Measurements from ENCODE around the gene CDCP1.
"Not testable (repeated sequence)": the region's sequence is repeated elsewhere in the genome, so short reads cannot be mapped to it uniquely, and the experiment has no call there.

Gene CDCP1

DNA sequence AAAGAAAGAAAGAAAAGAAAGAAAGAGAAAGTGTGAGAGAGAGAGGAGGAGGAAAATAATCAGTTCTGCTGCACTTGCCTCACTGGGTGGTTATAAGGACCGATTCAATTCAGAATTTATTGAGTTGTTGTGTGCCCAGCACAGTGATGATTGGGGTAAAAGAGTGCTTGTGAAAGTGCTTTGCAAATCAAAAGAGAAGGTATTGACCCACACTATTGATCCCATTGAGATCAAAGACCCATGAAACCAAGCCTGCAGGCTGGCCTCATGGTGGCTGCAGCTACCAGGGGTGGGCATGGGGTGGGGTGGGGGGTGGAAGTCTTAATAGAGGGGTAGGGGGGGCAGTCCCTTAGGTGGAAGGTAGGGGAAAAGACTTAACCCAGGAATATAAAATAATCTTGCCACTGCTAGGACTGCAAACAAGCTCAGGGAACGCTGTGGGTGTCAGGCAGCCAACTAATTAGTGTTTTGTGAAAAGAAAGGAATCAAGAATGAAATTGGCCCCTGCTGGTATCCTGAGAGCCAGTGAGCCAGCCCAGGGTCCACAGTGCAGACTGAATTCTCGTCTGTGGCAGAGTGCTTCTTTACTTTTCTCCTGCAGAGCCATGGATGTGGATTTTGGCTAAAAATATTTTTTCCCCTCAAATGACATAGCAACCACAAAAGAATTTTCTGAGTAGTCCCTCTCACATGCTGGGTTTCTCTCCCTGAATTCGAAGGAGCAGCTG lies 85.8 kb downstream of the CDCP1 start:
- no peak overlapping the region for H3K9ac ChIP-seq (ENCODE audit: low read depth, low read length)
- peaks cover 50% of the 10 kb centered on the region for H3K27me3 ChIP-seq (ENCODE audit: insufficient read depth, low read length)
- WGBS, result 14% methylated on average over 4 of the region's 4 CpGs
- H3K4me3 ChIP-seq (ENCODE audit: low read length), result no peak overlapping the region
- H3K4me1 ChIP-seq (ENCODE audit: insufficient read depth, low read length), result peaks cover 16% of the 10 kb centered on the region
- H3K9me3 ChIP-seq (ENCODE audit: insufficient read depth, low read depth, low read length), result no peaks in the 10 kb centered on the region
- no peak overlapping the region for H3K27ac ChIP-seq (ENCODE audit: low read depth, low read length)
- no peaks in the 10 kb centered on the region for H3K36me3 ChIP-seq (ENCODE audit: insufficient read depth, low read length)

DNA sequence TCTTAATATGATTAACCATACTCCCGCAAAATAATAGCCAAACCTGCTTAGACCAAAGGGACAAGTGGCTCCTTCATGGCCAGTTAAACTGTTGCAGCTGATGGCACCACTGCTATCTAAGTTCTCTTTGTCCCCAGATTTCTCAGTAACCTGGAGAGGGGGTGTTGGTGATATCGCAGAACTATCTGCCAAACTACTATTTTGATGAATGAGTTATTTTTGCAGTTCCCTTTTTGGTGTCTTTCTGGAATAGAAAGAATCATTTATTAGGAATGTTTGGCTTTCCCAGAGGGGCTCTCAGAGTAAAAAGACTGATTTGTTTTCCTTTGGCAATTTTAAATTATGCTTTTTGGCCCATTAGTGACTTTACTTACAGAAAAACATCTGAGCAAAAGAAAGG lies 87.0 kb downstream of the CDCP1 start:
- Histone ChIP-seq H3K27ac (ENCODE audit: low read depth, low read length) (no peak overlapping the region), H3K4me1 (ENCODE audit: insufficient read depth, low read length) (peaks cover 22% of the 10 kb centered on the region), H3K27me3 (ENCODE audit: insufficient read depth, low read length) (peaks cover 58% of the 10 kb centered on the region)

DNA sequence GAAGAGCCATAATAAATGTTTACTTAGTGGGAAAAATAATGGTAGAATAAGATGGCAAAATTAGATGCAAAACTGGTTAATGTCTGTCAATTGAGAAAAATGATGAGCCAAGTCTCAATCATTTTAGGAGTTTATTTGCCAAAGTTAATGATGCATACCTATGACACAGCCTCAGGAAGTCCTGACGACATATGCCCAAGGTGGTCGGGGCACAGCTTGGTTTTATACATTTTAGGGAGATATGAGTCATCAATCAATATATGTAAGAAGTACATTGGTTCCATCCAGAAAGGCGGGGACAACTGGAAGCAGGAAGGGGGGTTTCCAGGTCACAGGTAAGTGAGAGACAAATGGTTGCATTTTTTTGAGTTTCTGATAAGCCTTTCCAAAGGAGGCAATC lies 88.6 kb downstream of the CDCP1 start:
- WGBS, result 87% methylated on average over 3 of the region's 3 CpGs
- Histone ChIP-seq H3K9ac (ENCODE audit: low read depth, low read length) (no peak overlapping the region), H3K9me3 (ENCODE audit: insufficient read depth, low read depth, low read length) (no peaks in the 10 kb centered on the region), H3K36me3 (ENCODE audit: insufficient read depth, low read length) (no peaks in the 10 kb centered on the region), H3K27me3 (ENCODE audit: insufficient read depth, low read length) (peaks cover 58% of the 10 kb centered on the region), H3K4me3 (ENCODE audit: low read length) (no peak overlapping the region), H3K27ac (ENCODE audit: low read depth, low read length) (no peak overlapping the region), H3K4me1 (ENCODE audit: insufficient read depth, low read length) (peaks cover 22% of the 10 kb centered on the region)

More for the DNA sequence above, 87.0 kb downstream of the CDCP1 start:
- WGBS, result 94% methylated on average over 2 of the region's 2 CpGs
- no peak overlapping the region for H3K4me3 ChIP-seq (ENCODE audit: low read length)
- H3K36me3 ChIP-seq (ENCODE audit: insufficient read depth, low read length), result no peaks in the 10 kb centered on the region
- H3K9me3 ChIP-seq (ENCODE audit: insufficient read depth, low read depth, low read length), result no peaks in the 10 kb centered on the region
- H3K9ac ChIP-seq (ENCODE audit: low read depth, low read length), result no peak overlapping the region

DNA sequence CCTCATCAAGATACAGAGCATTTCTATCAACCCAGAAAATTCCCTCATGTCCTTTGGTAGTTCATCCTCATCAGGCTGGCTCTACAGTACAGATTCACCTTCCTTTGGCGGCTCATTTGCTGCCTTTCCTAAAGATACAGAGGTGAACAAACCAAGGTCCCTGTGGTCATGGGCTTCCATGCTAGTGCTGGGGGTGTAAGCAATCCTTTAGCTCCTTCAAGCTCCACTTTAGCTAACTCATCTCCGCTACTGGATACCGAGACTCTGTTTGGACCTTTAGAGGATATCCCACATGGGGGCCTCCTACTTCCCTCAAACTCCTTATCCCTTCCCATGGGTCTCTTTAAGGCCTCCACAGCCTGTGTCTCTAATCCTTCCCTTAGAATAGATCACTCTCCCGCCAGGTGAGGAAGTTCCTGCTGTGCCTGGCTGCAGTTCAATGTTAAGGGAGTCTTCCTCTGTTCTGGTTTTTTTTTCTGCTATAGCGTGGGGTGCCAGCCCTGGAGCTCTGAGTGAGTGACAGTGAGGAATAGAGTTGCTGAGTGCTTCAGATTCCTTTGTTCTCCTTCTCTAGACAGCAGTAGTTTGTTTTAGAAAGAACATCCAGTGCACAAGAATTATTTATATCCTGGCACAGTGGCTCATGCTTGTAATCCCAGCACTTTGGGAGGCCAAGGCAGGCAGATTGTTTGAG lies 89.4 kb downstream of the CDCP1 start:
- H3K9me3 ChIP-seq (ENCODE audit: insufficient read depth, low read depth, low read length), result no peaks in the 10 kb centered on the region
- H3K9ac ChIP-seq (ENCODE audit: low read depth, low read length), result no peak overlapping the region
- no peaks in the 10 kb centered on the region for H3K36me3 ChIP-seq (ENCODE audit: insufficient read depth, low read length)
- H3K27ac ChIP-seq (ENCODE audit: low read depth, low read length), result no peak overlapping the region
- peaks cover 58% of the 10 kb centered on the region for H3K27me3 ChIP-seq (ENCODE audit: insufficient read depth, low read length)
- WGBS, result 27% methylated on average over 5 of the region's 5 CpGs
- H3K4me1 ChIP-seq (ENCODE audit: insufficient read depth, low read length), result peaks cover 22% of the 10 kb centered on the region
- H3K4me3 ChIP-seq (ENCODE audit: low read length), result no peak overlapping the region

DNA sequence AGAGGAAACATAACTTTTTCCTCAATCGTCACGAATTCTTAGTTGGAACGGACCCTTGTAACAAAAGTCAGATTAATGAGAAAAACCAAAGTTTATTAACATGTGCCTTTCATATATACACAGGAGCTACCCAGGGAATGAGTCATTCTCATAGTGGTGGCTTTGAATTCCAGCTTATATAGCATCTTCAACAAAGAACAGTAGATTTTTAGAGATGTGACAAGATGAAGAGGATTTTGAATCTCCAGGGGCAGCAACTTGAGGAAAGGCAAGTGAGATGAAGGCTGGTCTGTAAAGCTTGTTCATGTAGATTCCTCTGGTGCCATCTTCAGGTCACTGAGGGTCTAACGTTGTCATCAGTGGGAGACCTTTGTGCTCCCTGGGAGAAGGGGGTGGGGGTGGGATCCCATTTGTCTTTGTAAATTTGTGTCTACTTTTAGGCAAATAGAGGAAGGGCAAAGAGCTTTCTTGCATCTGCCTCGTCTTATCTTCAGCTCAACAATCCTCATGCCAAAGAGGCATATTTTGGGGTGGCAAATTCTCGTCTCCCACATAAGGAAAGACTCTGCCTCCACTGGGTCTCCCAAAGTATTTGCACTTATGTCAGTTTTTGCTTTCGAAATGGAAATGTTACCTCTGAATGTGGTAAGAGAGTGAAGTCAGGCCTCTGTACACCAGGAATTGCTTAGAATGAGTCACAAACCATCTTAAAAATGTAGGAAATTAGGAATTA lies 90.6 kb downstream of the CDCP1 start:
- Histone ChIP-seq H3K4me1 (ENCODE audit: insufficient read depth, low read length) (peaks cover 17% of the 10 kb centered on the region), H3K9ac (ENCODE audit: low read depth, low read length) (no peak overlapping the region), H3K27me3 (ENCODE audit: insufficient read depth, low read length) (peaks cover 47% of the 10 kb centered on the region), H3K36me3 (ENCODE audit: insufficient read depth, low read length) (no peaks in the 10 kb centered on the region), H3K9me3 (ENCODE audit: insufficient read depth, low read depth, low read length) (no peaks in the 10 kb centered on the region), H3K4me3 (ENCODE audit: low read length) (no peak overlapping the region), H3K27ac (ENCODE audit: low read depth, low read length) (no peak overlapping the region)
- 58% methylated on average over 6 of the region's 7 CpGs for WGBS

DNA sequence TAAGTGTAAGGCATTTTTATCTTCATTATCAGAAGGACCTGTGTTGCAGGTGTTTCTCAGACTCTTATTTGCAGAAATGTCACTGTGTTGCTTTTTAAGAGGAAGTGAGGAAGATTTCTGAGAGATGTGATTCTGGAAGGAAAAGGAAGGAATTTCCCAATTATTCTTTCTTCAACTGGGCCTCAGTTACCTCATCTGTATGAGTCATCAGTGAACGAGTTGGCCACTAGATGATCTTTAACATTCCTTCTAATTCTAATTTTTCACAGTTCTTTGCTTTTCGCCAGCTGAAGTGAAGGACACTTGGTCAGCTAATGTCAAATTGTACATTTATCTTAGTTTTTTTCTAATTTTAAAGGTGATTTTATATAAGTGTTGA lies 91.2 kb downstream of the CDCP1 start:
- peaks cover 47% of the 10 kb centered on the region for H3K27me3 ChIP-seq (ENCODE audit: insufficient read depth, low read length)
- no peaks in the 10 kb centered on the region for H3K9me3 ChIP-seq (ENCODE audit: insufficient read depth, low read depth, low read length)
- H3K4me3 ChIP-seq (ENCODE audit: low read length), result no peak overlapping the region
- no peak overlapping the region for H3K27ac ChIP-seq (ENCODE audit: low read depth, low read length)
- peaks cover 14% of the 10 kb centered on the region for H3K4me1 ChIP-seq (ENCODE audit: insufficient read depth, low read length)
- H3K36me3 ChIP-seq (ENCODE audit: insufficient read depth, low read length), result no peaks in the 10 kb centered on the region
- no peak overlapping the region for H3K9ac ChIP-seq (ENCODE audit: low read depth, low read length)
- WGBS, result 44% methylated on average over 1 of the region's 2 CpGs

DNA sequence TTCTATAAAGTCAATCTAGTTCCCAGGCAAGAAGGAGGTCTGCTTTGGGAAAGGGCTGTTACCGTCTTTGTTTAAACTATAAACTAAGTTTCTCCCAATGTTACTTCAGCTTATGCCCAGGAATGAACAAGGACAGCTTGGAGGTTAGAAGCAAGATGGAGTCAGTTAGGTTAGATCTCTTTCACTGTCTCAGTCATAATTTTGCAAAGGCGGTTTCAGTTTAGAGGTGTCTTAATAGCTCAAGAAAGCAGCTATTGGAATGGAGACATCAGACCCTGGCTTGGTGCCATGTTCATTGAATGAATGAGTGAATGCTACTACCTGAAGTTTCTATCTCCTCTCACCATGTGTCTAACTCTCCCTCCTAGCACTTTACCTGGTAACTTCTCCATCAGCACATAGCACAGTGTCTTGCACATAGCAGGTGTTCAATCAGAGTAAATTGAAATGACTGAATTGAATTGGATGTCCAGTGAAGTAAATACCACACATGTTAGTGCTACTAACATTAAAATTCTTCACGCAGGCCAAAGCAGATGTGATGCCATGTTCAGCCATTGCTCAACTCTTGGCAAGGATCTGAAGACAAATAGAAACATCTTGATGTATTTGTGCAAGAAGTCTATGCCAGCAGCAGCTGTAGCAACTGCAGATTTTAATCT lies 91.9 kb downstream of the CDCP1 start:
- no peak overlapping the region for H3K9ac ChIP-seq (ENCODE audit: low read depth, low read length)
- 91% methylated on average over 3 of the region's 3 CpGs for WGBS
- H3K27ac ChIP-seq (ENCODE audit: low read depth, low read length), result no peak overlapping the region

DNA sequence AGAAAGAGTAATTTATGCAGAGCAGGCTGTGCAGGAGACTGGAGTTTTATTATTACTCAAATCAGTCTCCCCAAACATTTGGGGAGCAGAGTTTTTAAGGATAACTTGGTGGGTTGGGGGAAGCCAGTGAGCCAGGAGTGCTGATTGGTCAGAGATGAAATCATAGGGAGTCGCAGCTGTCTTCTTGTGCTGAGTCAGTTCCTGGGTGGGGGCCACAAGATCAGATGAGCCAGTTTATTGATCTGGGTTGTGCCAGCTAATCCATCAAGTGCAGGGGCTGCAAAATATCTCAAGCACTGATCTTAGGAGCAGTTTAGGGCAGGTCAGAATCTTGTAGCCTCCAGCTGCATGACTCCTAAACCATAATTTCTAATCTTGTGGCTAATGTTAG lies 92.4 kb downstream of the CDCP1 start:
- H3K4me3 ChIP-seq (ENCODE audit: low read length); H3K9ac ChIP-seq (ENCODE audit: low read depth, low read length); H3K27ac ChIP-seq (ENCODE audit: low read depth, low read length); H3K9me3 ChIP-seq (ENCODE audit: insufficient read depth, low read depth, low read length); H3K36me3 ChIP-seq (ENCODE audit: insufficient read depth, low read length): not testable (repeated sequence)
- H3K4me1 ChIP-seq (ENCODE audit: insufficient read depth, low read length), result peaks cover 10% of the 10 kb centered on the region; the same call in 1 of the 2 replicates
- peaks cover 43% of the 10 kb centered on the region for H3K27me3 ChIP-seq (ENCODE audit: insufficient read depth, low read length)
- 89% methylated on average over 1 of the region's 1 CpG for WGBS

More for the DNA sequence above, 91.9 kb downstream of the CDCP1 start:
- Histone ChIP-seq H3K36me3 (ENCODE audit: insufficient read depth, low read length) (no peaks in the 10 kb centered on the region), H3K27me3 (ENCODE audit: insufficient read depth, low read length) (peaks cover 46% of the 10 kb centered on the region), H3K4me1 (ENCODE audit: insufficient read depth, low read length) (peaks cover 10% of the 10 kb centered on the region; the same call in 1 of the 2 replicates), H3K4me3 (ENCODE audit: low read length) (no peak overlapping the region), H3K9me3 (ENCODE audit: insufficient read depth, low read depth, low read length) (no peaks in the 10 kb centered on the region)

DNA sequence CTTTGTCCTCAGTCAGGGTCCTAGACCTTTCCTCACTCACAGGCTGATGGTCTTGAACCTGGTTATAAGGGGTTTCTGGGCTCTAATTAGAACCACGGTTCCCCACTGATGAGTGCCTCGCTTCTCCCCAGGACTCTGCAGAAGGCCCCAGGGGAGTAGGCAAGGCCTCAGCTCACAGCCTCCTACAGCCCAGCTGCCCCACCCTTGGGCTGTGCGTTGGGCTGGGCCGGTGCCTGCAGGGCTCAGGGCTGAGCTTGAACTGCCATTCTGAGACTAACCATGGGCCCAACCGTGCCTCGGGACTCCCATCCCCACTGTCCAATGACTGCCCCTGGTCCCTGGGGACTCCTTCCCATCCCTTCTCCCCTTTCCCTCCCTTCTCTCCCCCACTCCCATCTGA lies 94.5 kb downstream of the CDCP1 start:
- WGBS, result 90% methylated on average over 6 of the region's 6 CpGs
- Histone ChIP-seq H3K27ac (ENCODE audit: low read depth, low read length) (no peak overlapping the region), H3K9me3 (ENCODE audit: insufficient read depth, low read depth, low read length) (no peaks in the 10 kb centered on the region), H3K4me1 (ENCODE audit: insufficient read depth, low read length) (peaks cover 10% of the 10 kb centered on the region; the same call in 1 of the 2 replicates), H3K36me3 (ENCODE audit: insufficient read depth, low read length) (no peaks in the 10 kb centered on the region), H3K9ac (ENCODE audit: low read depth, low read length) (no peak overlapping the region), H3K27me3 (ENCODE audit: insufficient read depth, low read length) (peaks cover 23% of the 10 kb centered on the region), H3K4me3 (ENCODE audit: low read length) (no peak overlapping the region)

DNA sequence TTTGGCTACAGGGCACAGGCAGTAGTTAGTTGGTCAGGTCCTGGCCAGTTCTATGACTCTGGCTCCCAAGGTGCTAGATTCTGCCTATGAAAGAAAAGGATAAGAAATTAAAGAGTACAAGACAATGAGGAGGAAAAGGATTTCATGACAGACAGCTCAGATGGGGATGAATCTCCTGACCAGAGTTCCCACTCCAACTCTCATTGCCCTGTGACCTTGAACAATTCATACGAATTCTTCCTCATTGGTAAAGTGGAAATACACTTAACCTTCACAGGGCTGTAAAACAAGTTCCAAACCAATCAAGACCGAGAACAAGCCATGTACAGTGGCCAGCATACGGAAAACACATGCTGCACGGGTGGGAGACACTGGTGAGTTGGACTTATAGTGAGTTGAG lies 96.4 kb downstream of the CDCP1 start:
- Histone ChIP-seq H3K27ac (ENCODE audit: low read depth, low read length) (no peak overlapping the region), H3K4me3 (ENCODE audit: low read length) (no peak overlapping the region), H3K9ac (ENCODE audit: low read depth, low read length) (no peak overlapping the region), H3K36me3 (ENCODE audit: insufficient read depth, low read length) (no peaks in the 10 kb centered on the region), H3K4me1 (ENCODE audit: insufficient read depth, low read length) (peaks cover under 1% of the 10 kb centered on the region; the same call in 1 of the 2 replicates), H3K9me3 (ENCODE audit: insufficient read depth, low read depth, low read length) (no peaks in the 10 kb centered on the region), H3K27me3 (ENCODE audit: insufficient read depth, low read length) (peaks cover 7% of the 10 kb centered on the region)
- 89% methylated on average over 4 of the region's 4 CpGs for WGBS

DNA sequence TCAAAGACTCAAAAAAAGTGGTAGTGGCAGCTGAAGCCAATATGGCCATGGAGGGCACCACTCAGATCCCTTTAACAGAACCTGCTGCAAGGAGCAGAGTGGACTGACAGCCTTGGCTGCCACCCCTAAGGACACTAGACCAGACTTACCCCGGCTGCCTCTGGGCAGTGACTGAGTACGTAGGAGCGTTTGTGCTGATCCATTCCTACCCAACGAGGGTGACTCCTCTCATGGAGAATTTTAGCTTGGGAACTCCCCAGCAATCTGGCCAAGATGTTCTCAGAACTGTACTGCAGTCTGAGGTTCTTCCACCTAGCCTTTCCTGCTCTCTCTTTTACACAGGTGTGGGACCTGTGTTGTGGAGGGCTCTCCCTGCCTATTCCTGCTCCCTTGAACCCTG lies 97.9 kb downstream of the CDCP1 start:
- no peak overlapping the region for H3K27ac ChIP-seq (ENCODE audit: low read depth, low read length)
- WGBS, result 88% methylated on average over 4 of the region's 4 CpGs
- H3K36me3 ChIP-seq (ENCODE audit: insufficient read depth, low read length), result no peaks in the 10 kb centered on the region
- no peak overlapping the region for H3K9ac ChIP-seq (ENCODE audit: low read depth, low read length)
- no peak overlapping the region for H3K4me3 ChIP-seq (ENCODE audit: low read length)
- H3K9me3 ChIP-seq (ENCODE audit: insufficient read depth, low read depth, low read length), result no peaks in the 10 kb centered on the region
- no peaks in the 10 kb centered on the region; the same call in 1 of the 2 replicates for H3K4me1 ChIP-seq (ENCODE audit: insufficient read depth, low read length)
- H3K27me3 ChIP-seq (ENCODE audit: insufficient read depth, low read length), result peaks cover 2% of the 10 kb centered on the region; the same call in 1 of the 2 replicates
